WTC11 (cell line): ENCODE measurements around the gene TTC33. TPM values are rescaled to one million over a fixed set of nuclear protein-coding genes. Genes with fewer than 3 reads are reported as not detected.

Experiments used
- ATAC-seq: fragments of 200-7000 bp; cut with Tn5 transposase; 2 replicates; pipeline ENCODE4 v1.10.0; 2021; ENCODE audit warnings: mild to moderate bottlenecking, moderate library complexity
- CTCF ChIA-PET: fragments of 300-600 bp; sonication (Branson Sonifier 250); formaldehyde crosslinking; loops from one replicate; lab custom pipeline; 2021; ENCODE audit warnings: antibody characterized with exemption; lab: Charles Lee
- POLR2A ChIA-PET: fragments of 350-600 bp; sonication (Branson Sonifier 250); formaldehyde crosslinking; loops from one replicate; lab custom pipeline; 2021; ENCODE audit warnings: antibody characterized with exemption; lab: Charles Lee
- DNase-seq: peaks from one replicate; pipeline ENCODE4 v3.0.0; 2021; ENCODE audit warnings: low spot score
- H3K27ac Mint-ChIP-seq: 2 replicates; pipeline ENCODE4 v1.8.0; 2021; ENCODE audit warnings: mixed read lengths
- H3K27me3 Mint-ChIP-seq: 2 replicates; pipeline ENCODE4 v1.8.0; 2021; ENCODE audit warnings: low read depth, mild to moderate bottlenecking, moderate library complexity, mixed read lengths
- H3K36me3 Mint-ChIP-seq: 2 replicates; pipeline ENCODE4 v1.8.0; 2021; ENCODE audit warnings: mixed read lengths
- H3K4me1 Mint-ChIP-seq: 2 replicates; pipeline ENCODE4 v1.8.0; 2022; ENCODE audit warnings: mixed read lengths
- H3K4me3 Mint-ChIP-seq: 2 replicates; pipeline ENCODE4 v1.8.0; 2021; ENCODE audit warnings: mild to moderate bottlenecking, moderate library complexity, mixed read lengths
- H3K9me3 Mint-ChIP-seq: 2 replicates; pipeline ENCODE4 v1.8.0; 2021; ENCODE audit warnings: mixed read lengths
- CREM ChIP-seq: sonication (generic); formaldehyde crosslinking; IDR thresholded peaks from 2 replicates; pipeline ENCODE4 v1.8.1; 2022; ENCODE audit warnings: mild to moderate bottlenecking, missing genetic modification reagents, moderate library complexity
- ELF4 ChIP-seq: sonication (generic); formaldehyde crosslinking; IDR thresholded peaks from 2 replicates; pipeline ENCODE4 v1.8.1; 2022; ENCODE audit warnings: low read depth, mild to moderate bottlenecking, moderate library complexity, missing genetic modification reagents
- EMX1 ChIP-seq: fragments of 250-450 bp; sonication (Bioruptor Pico); IDR thresholded peaks from 2 replicates; pipeline ENCODE4 v1.8.0; 2021; ENCODE audit warnings: mild to moderate bottlenecking
- FOXK1 ChIP-seq: sonication (generic); formaldehyde crosslinking; IDR thresholded peaks from 2 replicates; pipeline ENCODE4 v1.8.0; 2022; ENCODE audit warnings: mild to moderate bottlenecking, moderate library complexity, missing genetic modification reagents
- HMGA2 ChIP-seq: fragments of 250-450 bp; sonication (Bioruptor Pico); IDR thresholded peaks from 2 replicates; pipeline ENCODE4 v1.4.0; 2021; ENCODE audit warnings: mild to moderate bottlenecking, moderate library complexity
- JAZF1 ChIP-seq: fragments of 250-450 bp; sonication (Bioruptor Pico); IDR thresholded peaks from 2 replicates; pipeline ENCODE4 v1.9.0; 2021; ENCODE audit warnings: moderate library complexity, mild to moderate bottlenecking, inconsistent platforms
- MAX ChIP-seq: sonication (generic); formaldehyde crosslinking; IDR thresholded peaks from 2 replicates; pipeline ENCODE4 v1.8.0; 2022; ENCODE audit warnings: mild to moderate bottlenecking, missing genetic modification reagents
- NFE2L1 ChIP-seq: sonication (generic); formaldehyde crosslinking; IDR thresholded peaks from 2 replicates; pipeline ENCODE4 v1.8.1; 2023; ENCODE audit warnings: missing genetic modification reagents
- SP1 ChIP-seq: sonication (generic); formaldehyde crosslinking; conservative IDR thresholded peaks from 2 replicates; pipeline ENCODE4 v1.8.1; 2022; ENCODE audit warnings: missing genetic modification reagents
- TCF7 ChIP-seq: sonication (generic); formaldehyde crosslinking; IDR thresholded peaks from 2 replicates; pipeline ENCODE4 v1.8.0; 2022; ENCODE audit warnings: mild to moderate bottlenecking, low read depth, missing genetic modification reagents, moderate library complexity
- ZBTB43 ChIP-seq: sonication (generic); formaldehyde crosslinking; IDR thresholded peaks from 2 replicates; pipeline ENCODE4 v1.8.1; 2023; ENCODE audit warnings: mild to moderate bottlenecking, missing genetic modification reagents
- total RNA-seq: library from RNA; stranded (reverse); gene quantifications from 3 replicates; pipeline ENCODE4 v1.2.3, GENCODE V29; 2021
- TF ChIP-seq, protein P1 (sequence below): fragments of 250-450 bp; sonication (Bioruptor Pico); IDR thresholded peaks from 2 replicates; pipeline ENCODE4 v1.9.0; 2021; ENCODE audit warnings: mild to moderate bottlenecking, borderline replicate concordance
- TF ChIP-seq, protein P2 (sequence below): sonication (generic); formaldehyde crosslinking; IDR thresholded peaks from 2 replicates; pipeline ENCODE4 v1.8.1; 2023; ENCODE audit warnings: mild to moderate bottlenecking, missing genetic modification reagents, borderline replicate concordance
- TF ChIP-seq, protein P3 (sequence below): sonication (generic); formaldehyde crosslinking; IDR thresholded peaks from 2 replicates; pipeline ENCODE4 v1.8.0; 2022; ENCODE audit warnings: missing genetic modification reagents
- TF ChIP-seq, protein P4 (sequence below): fragments of 250-450 bp; sonication (Bioruptor Pico); conservative IDR thresholded peaks from 2 replicates; pipeline ENCODE4 v1.9.0; 2021; ENCODE audit warnings: mild to moderate bottlenecking
- TF ChIP-seq, protein P5 (sequence below): sonication (generic); formaldehyde crosslinking; IDR thresholded peaks from 2 replicates; pipeline ENCODE4 v1.8.0; 2023; ENCODE audit warnings: missing genetic modification reagents
- TF ChIP-seq, protein P6 (sequence below): sonication (generic); formaldehyde crosslinking; IDR thresholded peaks from 2 replicates; pipeline ENCODE4 v1.8.1; 2022; ENCODE audit warnings: low read depth, mild to moderate bottlenecking, moderate library complexity, missing genetic modification reagents, borderline replicate concordance

TTC33 gene
- total RNA-seq, 1 experiment from 2014 or later = 9.2 TPM

DNA sequence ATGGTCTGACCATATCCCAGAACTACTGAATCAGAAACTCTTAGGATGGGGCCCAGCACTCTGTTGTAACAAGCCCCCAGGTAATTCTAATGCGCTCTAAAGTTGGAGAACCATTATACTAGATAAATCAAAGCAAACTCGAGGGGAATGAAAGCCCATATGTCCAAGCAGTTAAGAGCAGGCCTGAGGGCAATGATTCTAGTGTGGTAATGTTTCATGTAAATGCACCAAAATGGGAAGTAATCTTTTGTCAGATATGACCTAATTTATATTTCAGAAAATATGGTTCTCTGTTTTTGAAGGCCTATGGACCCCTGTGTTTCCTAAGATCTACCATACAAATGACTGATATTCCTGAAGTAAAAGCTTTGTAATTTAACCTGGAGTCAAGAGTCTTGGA is 184.0 kb downstream of the TTC33 start (continued):
- TF ChIP-seq, protein P1, sequence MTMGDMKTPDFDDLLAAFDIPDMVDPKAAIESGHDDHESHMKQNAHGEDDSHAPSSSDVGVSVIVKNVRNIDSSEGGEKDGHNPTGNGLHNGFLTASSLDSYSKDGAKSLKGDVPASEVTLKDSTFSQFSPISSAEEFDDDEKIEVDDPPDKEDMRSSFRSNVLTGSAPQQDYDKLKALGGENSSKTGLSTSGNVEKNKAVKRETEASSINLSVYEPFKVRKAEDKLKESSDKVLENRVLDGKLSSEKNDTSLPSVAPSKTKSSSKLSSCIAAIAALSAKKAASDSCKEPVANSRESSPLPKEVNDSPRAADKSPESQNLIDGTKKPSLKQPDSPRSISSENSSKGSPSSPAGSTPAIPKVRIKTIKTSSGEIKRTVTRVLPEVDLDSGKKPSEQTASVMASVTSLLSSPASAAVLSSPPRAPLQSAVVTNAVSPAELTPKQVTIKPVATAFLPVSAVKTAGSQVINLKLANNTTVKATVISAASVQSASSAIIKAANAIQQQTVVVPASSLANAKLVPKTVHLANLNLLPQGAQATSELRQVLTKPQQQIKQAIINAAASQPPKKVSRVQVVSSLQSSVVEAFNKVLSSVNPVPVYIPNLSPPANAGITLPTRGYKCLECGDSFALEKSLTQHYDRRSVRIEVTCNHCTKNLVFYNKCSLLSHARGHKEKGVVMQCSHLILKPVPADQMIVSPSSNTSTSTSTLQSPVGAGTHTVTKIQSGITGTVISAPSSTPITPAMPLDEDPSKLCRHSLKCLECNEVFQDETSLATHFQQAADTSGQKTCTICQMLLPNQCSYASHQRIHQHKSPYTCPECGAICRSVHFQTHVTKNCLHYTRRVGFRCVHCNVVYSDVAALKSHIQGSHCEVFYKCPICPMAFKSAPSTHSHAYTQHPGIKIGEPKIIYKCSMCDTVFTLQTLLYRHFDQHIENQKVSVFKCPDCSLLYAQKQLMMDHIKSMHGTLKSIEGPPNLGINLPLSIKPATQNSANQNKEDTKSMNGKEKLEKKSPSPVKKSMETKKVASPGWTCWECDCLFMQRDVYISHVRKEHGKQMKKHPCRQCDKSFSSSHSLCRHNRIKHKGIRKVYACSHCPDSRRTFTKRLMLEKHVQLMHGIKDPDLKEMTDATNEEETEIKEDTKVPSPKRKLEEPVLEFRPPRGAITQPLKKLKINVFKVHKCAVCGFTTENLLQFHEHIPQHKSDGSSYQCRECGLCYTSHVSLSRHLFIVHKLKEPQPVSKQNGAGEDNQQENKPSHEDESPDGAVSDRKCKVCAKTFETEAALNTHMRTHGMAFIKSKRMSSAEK (CRISPR knock-in tag) = no peak
- TF ChIP-seq ZBTB43 (CRISPR knock-in tag) = no peak
- no peak for TF ChIP-seq CREM (CRISPR knock-in tag)
- TF ChIP-seq, protein P2, sequence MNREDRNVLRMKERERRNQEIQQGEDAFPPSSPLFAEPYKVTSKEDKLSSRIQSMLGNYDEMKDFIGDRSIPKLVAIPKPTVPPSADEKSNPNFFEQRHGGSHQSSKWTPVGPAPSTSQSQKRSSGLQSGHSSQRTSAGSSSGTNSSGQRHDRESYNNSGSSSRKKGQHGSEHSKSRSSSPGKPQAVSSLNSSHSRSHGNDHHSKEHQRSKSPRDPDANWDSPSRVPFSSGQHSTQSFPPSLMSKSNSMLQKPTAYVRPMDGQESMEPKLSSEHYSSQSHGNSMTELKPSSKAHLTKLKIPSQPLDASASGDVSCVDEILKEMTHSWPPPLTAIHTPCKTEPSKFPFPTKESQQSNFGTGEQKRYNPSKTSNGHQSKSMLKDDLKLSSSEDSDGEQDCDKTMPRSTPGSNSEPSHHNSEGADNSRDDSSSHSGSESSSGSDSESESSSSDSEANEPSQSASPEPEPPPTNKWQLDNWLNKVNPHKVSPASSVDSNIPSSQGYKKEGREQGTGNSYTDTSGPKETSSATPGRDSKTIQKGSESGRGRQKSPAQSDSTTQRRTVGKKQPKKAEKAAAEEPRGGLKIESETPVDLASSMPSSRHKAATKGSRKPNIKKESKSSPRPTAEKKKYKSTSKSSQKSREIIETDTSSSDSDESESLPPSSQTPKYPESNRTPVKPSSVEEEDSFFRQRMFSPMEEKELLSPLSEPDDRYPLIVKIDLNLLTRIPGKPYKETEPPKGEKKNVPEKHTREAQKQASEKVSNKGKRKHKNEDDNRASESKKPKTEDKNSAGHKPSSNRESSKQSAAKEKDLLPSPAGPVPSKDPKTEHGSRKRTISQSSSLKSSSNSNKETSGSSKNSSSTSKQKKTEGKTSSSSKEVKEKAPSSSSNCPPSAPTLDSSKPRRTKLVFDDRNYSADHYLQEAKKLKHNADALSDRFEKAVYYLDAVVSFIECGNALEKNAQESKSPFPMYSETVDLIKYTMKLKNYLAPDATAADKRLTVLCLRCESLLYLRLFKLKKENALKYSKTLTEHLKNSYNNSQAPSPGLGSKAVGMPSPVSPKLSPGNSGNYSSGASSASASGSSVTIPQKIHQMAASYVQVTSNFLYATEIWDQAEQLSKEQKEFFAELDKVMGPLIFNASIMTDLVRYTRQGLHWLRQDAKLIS (CRISPR knock-in tag) = no peak
- no peak for TF ChIP-seq MAX (CRISPR knock-in tag)
- no peak for TF ChIP-seq SP1 (CRISPR knock-in tag)
- TF ChIP-seq HMGA2 = no peak
- TF ChIP-seq, protein P3, sequence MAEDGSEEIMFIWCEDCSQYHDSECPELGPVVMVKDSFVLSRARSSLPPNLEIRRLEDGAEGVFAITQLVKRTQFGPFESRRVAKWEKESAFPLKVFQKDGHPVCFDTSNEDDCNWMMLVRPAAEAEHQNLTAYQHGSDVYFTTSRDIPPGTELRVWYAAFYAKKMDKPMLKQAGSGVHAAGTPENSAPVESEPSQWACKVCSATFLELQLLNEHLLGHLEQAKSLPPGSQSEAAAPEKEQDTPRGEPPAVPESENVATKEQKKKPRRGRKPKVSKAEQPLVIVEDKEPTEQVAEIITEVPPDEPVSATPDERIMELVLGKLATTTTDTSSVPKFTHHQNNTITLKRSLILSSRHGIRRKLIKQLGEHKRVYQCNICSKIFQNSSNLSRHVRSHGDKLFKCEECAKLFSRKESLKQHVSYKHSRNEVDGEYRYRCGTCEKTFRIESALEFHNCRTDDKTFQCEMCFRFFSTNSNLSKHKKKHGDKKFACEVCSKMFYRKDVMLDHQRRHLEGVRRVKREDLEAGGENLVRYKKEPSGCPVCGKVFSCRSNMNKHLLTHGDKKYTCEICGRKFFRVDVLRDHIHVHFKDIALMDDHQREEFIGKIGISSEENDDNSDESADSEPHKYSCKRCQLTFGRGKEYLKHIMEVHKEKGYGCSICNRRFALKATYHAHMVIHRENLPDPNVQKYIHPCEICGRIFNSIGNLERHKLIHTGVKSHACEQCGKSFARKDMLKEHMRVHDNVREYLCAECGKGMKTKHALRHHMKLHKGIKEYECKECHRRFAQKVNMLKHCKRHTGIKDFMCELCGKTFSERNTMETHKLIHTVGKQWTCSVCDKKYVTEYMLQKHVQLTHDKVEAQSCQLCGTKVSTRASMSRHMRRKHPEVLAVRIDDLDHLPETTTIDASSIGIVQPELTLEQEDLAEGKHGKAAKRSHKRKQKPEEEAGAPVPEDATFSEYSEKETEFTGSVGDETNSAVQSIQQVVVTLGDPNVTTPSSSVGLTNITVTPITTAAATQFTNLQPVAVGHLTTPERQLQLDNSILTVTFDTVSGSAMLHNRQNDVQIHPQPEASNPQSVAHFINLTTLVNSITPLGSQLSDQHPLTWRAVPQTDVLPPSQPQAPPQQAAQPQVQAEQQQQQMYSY (CRISPR knock-in tag) = no peak
- no peak for TF ChIP-seq TCF7 (CRISPR knock-in tag)
- no peak for TF ChIP-seq JAZF1 (CRISPR knock-in tag)
- TF ChIP-seq, all 79 proteins: peak for 0

DNA sequence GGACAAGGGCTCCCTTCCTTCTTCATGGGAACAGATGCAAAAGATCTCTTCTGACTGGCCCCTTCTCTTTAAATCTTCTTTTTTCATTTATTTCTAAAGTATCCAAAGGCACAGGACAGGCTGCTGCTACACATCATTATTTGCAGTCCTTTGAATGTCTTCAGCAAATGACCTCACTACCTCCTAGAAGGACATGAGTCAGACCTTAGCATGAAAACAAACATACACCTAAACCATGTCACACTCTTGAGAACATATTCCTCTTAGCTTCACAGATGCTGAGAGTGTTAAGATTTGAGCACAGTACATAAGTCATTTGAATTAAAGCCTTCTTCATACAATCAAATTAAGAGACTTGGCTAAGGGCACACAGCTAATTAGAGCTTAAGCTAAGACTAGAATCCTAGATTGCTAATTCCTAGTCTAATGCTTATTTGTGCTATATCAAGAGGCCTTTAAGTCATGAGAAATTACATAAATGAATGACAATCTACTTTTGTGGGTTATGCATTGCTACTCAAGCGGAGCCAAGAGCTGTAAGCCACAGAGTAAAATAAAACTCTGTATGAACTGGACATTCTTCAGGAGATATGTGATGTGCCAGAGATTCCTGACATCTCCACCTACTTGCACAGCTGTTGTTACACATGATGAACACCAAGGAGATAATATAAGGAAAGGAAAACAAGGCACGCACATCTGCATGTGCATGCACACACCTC is 185.2 kb downstream of the TTC33 start:
- Mint-ChIP-seq H3K4me1 (no peaks in the 10 kb centered on the region), H3K36me3 (no peaks in the 10 kb centered on the region), H3K9me3 (no peaks in the 10 kb centered on the region), H3K4me3 (no peak overlapping the region), H3K27ac (no peak overlapping the region), H3K27me3 (no peaks in the 10 kb centered on the region; the same call in 1 of the 2 replicates)
- ATAC-seq (no peak), DNase-seq (no peak)
- ChIA-PET CTCF (no interaction called here), POLR2A (no interaction called here)
- TF ChIP-seq NFE2L1 (CRISPR knock-in tag) (no peak), SP1 (CRISPR knock-in tag) (no peak), FOXK1 (CRISPR knock-in tag) (no peak), EMX1 (CRISPR knock-in tag) (no peak), ELF4 (CRISPR knock-in tag) (no peak)
- TF ChIP-seq, protein P4, sequence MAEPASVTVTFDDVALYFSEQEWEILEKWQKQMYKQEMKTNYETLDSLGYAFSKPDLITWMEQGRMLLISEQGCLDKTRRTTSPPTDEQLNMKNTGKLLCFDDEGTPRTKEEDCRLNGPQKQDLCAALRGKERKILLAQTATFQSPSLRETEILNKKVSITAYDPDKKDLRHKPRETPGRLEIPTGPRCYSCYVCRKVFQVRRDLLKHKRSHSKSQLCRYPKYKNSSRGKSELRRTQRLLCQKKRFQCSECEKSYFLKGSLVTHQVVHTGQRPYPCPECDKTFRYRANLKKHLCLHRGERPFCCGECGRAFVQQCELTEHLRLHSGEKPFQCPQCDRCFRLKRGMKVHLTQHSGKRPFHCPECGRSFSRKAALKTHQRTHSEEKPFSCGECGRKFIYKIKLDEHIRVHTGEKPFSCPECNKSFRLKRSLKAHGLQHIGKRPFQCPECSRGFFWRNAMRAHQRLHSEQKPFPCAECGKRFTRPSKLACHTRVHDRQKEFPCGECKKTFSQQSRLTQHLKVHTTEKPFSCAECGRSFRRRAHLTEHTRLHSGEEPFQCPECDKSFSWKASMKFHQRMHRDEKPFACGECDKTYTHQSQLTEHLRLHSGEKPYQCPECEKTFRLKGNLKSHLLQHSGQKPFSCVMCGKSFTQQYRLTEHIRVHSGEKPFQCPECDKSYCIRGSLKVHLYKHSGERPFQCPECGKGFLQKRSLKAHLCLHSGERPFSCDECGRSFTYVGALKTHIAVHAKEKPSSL (CRISPR knock-in tag) = no peak
- TF ChIP-seq, protein P5, sequence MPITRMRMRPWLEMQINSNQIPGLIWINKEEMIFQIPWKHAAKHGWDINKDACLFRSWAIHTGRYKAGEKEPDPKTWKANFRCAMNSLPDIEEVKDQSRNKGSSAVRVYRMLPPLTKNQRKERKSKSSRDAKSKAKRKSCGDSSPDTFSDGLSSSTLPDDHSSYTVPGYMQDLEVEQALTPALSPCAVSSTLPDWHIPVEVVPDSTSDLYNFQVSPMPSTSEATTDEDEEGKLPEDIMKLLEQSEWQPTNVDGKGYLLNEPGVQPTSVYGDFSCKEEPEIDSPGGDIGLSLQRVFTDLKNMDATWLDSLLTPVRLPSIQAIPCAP (CRISPR knock-in tag) = no peak
- TF ChIP-seq, protein P6, sequence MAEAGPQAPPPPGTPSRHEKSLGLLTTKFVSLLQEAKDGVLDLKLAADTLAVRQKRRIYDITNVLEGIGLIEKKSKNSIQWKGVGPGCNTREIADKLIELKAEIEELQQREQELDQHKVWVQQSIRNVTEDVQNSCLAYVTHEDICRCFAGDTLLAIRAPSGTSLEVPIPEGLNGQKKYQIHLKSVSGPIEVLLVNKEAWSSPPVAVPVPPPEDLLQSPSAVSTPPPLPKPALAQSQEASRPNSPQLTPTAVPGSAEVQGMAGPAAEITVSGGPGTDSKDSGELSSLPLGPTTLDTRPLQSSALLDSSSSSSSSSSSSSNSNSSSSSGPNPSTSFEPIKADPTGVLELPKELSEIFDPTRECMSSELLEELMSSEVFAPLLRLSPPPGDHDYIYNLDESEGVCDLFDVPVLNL (CRISPR knock-in tag) = no peak
